Bronchial epithelial cell (primary cell): ENCODE data around the gene WDFY2. TPM values are rescaled to one million over a fixed set of nuclear protein-coding genes. Genes with fewer than 3 reads are reported as not detected.

Source experiments
- DNase-seq: peaks from one replicate; pipeline ENCODE4 v3.0.0-alpha.2; 2010; ENCODE audit warnings: low read depth
- FAIRE-seq: peaks from 2 replicates; lab custom pipeline; 2011; peaks lifted over from hg19 to GRCh38; lab: Jason Lieb, UNC
- H3K27me3 ChIP-seq: 2 replicates; pipeline ENCODE4 v1.5.1; 2011; ENCODE audit warnings: low read length; ENCODE audit not compliant: control insufficient read depth, insufficient read depth
- H3K36me3 ChIP-seq: 2 replicates; pipeline ENCODE4 v1.5.1; 2011; ENCODE audit warnings: low read length; ENCODE audit not compliant: control insufficient read depth, insufficient read depth
- H3K4me3 ChIP-seq: 2 replicates; pipeline ENCODE4 v1.5.1; 2011; ENCODE audit warnings: mild to moderate bottlenecking, low read depth, low read length, control low read depth
- CTCF ChIP-seq: IDR thresholded peaks from 2 replicates; pipeline ENCODE4 v1.5.1; 2011; ENCODE audit warnings: mild to moderate bottlenecking, moderate library complexity, low read length, control low read depth, inconsistent platforms; ENCODE audit not compliant: insufficient read depth, severe bottlenecking
- total RNA-seq: library from RNA; depleted of rRNA; stranded (reverse); fragments of >200 nt; gene quantifications from 2 replicates; pipeline ENCODE4 v1.2.1, GENCODE V29; 2014

Gene WDFY2
- total RNA-seq, 1 donor from 2014 or later: 11.3 TPM

- DNase-seq (no peak), FAIRE-seq (no peak)
- no peak overlapping the region for H3K4me3 ChIP-seq
- no peaks in the 10 kb centered on the region for H3K27me3 ChIP-seq
- no peak for TF ChIP-seq CTCF
- peaks cover 1% of the 10 kb centered on the region for H3K36me3 ChIP-seq
Measured at GRCh38 chr13:51679616-51680015, 95.4 kb downstream of the WDFY2 start.

GRCh38 chr13:51681037-51681678 is 96.9 kb downstream of the WDFY2 start:
- FAIRE-seq (peak; percentile 81), DNase-seq (peak; percentile 95)
- Histone ChIP-seq H3K27me3 (no peaks in the 10 kb centered on the region), H3K4me3 (no peak overlapping the region), H3K36me3 (peaks cover 3% of the 10 kb centered on the region)
- TF ChIP-seq CTCF: no peak

- FAIRE-seq: no peak
- H3K4me3 ChIP-seq: no peak overlapping the region
- no peak for DNase-seq
- TF ChIP-seq CTCF: no peak
- H3K27me3 ChIP-seq: no peaks in the 10 kb centered on the region
- H3K36me3 ChIP-seq: peaks cover 3% of the 10 kb centered on the region
Measured at GRCh38 chr13:51682686-51683085, 98.4 kb downstream of the WDFY2 start.

- DNase-seq: no peak
- FAIRE-seq: no peak
- TF ChIP-seq CTCF: no peak
- Histone ChIP-seq H3K36me3 (peaks cover 3% of the 10 kb centered on the region), H3K4me3 (no peak overlapping the region), H3K27me3 (no peaks in the 10 kb centered on the region)
Measured at GRCh38 chr13:51683597-51683996, 99.3 kb downstream of the WDFY2 start.

- TF ChIP-seq CTCF: no peak
- no peaks in the 10 kb centered on the region for H3K27me3 ChIP-seq
- H3K4me3 ChIP-seq: no peak overlapping the region
- no peak for DNase-seq
- H3K36me3 ChIP-seq: peaks cover 3% of the 10 kb centered on the region
- no peak for FAIRE-seq
Measured at GRCh38 chr13:51684076-51684475, 99.8 kb downstream of the WDFY2 start.

GRCh38 chr13:51687947-51688714 is 103.9 kb downstream of the WDFY2 start:
- no peak for TF ChIP-seq CTCF
- DNase-seq (no peak), FAIRE-seq (no peak)
- Histone ChIP-seq H3K4me3 (no peak overlapping the region), H3K27me3 (no peaks in the 10 kb centered on the region), H3K36me3 (peaks cover 3% of the 10 kb centered on the region)
